OCI-LY3 (cell line): ENCODE results near the gene DHX35.

Experiments
- H2AFZ ChIP-seq: fragments of 200-600, 300-600 bp; shearing (Covaris generic); 2 replicates; pipeline ENCODE4 v1.6.0; 2014; ENCODE audit warnings: antibody characterized with exemption, low read depth, low read length
- H3K27ac ChIP-seq: fragments of 200-600, 300-600 bp; sonication (generic); 2 replicates; pipeline ENCODE4 v1.5.1; 2014; ENCODE audit warnings: mild to moderate bottlenecking, low read length, moderate library complexity, mixed read lengths
- H3K27me3 ChIP-seq: fragments of 200-600, 300-600 bp; sonication (generic); 2 replicates; pipeline ENCODE4 v1.6.1; 2014; ENCODE audit warnings: low read depth, low read length, mixed read lengths
- H3K36me3 ChIP-seq: fragments of 200-600, 300-600 bp; sonication (generic); replicated peaks from 2 replicates; pipeline ENCODE3; 2014; ENCODE audit warnings: low read depth, low read length, mixed read lengths
- H3K4me1 ChIP-seq: fragments of 300-600, 200-600 bp; sonication (generic); 2 replicates; pipeline ENCODE4 v1.6.1; 2014; ENCODE audit warnings: low read length, mixed read lengths
- H3K4me2 ChIP-seq: fragments of 200-600, 300-600 bp; sonication (generic); 2 replicates; pipeline ENCODE4 v1.6.1; 2014; ENCODE audit warnings: low read length, mixed read lengths
- H3K4me3 ChIP-seq: fragments of 300-600, 200-600 bp; sonication (generic); 2 replicates; pipeline ENCODE4 v1.5.1; 2014; ENCODE audit warnings: antibody characterized with exemption, mild to moderate bottlenecking, low read length, moderate library complexity
- H3K79me2 ChIP-seq: fragments of 300-600, 200-600 bp; shearing (Covaris generic); 2 replicates; pipeline ENCODE4 v1.6.1; 2014; ENCODE audit warnings: mild to moderate bottlenecking, low read length, mixed read lengths
- H3K9ac ChIP-seq: fragments of 300-600, 200-600 bp; shearing (Covaris generic); 2 replicates; pipeline ENCODE4 v1.6.0; 2014; ENCODE audit warnings: mild to moderate bottlenecking, low read length, moderate library complexity
- H3K9me3 ChIP-seq: fragments of 200-600, 300-600 bp; shearing (Covaris generic); 2 replicates; pipeline ENCODE4 v1.6.1; 2014; ENCODE audit warnings: low read length, mixed read lengths; ENCODE audit not compliant: insufficient read depth
- H4K20me1 ChIP-seq: fragments of 200-600, 300-600 bp; sonication (generic); 2 replicates; pipeline ENCODE4 v1.6.1; 2016; ENCODE audit warnings: low read length, mixed read lengths; ENCODE audit not compliant: insufficient read depth
- EZH2phosphoT487 ChIP-seq: fragments of 200-600 bp; shearing (Covaris generic); IDR thresholded peaks from 2 replicates; pipeline ENCODE4 v1.6.1; 2018; ENCODE audit warnings: antibody characterized with exemption, mixed run types, low read depth
- TF ChIP-seq, protein P1 (sequence below): fragments of 200-600, 300-600 bp; sonication (generic); IDR thresholded peaks from 2 replicates; pipeline ENCODE4 v1.5.1; 2014; ENCODE audit warnings: antibody characterized with exemption, low read length, low read depth

DHX35 gene

DNA sequence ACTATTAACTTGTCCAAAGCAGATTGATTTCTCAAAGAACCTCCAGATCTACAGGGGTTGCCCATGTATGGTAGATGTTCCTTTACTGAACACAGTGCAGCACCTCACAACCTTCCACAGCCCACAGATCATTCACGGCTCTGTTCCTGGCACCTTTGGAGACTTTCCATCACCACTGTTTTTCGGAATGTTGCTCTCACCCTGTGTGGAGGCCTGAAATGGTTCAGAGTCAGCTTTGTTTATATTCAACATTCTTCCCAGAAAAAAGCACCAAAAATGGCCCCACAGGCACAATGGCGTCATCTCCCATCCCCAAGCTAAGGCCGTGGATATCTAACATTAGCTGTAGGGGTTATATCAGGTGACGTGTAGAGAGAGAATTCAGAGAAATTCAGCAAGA is 74.7 kb downstream of the DHX35 start:
- H3K4me3 ChIP-seq: no peak overlapping the region
- no peaks in the 10 kb centered on the region for H3K4me1 ChIP-seq
- no peaks in the 10 kb centered on the region for H3K27me3 ChIP-seq
- no peak overlapping the region for H2AFZ ChIP-seq
- TF ChIP-seq, protein P1, sequence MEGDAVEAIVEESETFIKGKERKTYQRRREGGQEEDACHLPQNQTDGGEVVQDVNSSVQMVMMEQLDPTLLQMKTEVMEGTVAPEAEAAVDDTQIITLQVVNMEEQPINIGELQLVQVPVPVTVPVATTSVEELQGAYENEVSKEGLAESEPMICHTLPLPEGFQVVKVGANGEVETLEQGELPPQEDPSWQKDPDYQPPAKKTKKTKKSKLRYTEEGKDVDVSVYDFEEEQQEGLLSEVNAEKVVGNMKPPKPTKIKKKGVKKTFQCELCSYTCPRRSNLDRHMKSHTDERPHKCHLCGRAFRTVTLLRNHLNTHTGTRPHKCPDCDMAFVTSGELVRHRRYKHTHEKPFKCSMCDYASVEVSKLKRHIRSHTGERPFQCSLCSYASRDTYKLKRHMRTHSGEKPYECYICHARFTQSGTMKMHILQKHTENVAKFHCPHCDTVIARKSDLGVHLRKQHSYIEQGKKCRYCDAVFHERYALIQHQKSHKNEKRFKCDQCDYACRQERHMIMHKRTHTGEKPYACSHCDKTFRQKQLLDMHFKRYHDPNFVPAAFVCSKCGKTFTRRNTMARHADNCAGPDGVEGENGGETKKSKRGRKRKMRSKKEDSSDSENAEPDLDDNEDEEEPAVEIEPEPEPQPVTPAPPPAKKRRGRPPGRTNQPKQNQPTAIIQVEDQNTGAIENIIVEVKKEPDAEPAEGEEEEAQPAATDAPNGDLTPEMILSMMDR: no peak
- H3K9me3 ChIP-seq: no peaks in the 10 kb centered on the region
- H3K4me2 ChIP-seq: no peak overlapping the region
- H3K27ac ChIP-seq: no peak overlapping the region
- H3K9ac ChIP-seq: no peak overlapping the region
- H3K79me2 ChIP-seq: no peaks in the 10 kb centered on the region
- H4K20me1 ChIP-seq: no peaks in the 10 kb centered on the region
- peaks cover 36% of the 10 kb centered on the region for H3K36me3 ChIP-seq

DNA sequence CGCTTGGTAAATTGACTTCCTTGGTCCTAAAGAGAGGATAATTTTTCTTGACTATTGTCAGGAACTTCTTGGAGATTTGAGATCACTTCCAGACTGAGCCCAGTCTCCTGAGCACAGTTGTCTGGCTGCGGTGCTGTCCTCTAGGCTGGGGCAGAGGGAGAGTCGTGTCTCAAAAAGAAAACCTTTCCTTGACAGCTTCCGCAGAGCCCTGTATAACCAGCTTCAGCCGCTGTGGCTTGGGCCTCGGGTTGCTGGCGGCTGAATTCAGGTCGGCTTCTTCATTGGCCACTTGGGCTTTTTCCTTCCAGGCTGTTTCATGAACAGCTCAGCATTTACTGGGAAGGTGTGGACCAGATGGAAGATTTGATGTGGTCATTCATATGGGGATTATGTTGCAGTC is 75.9 kb downstream of the DHX35 start:
- Histone ChIP-seq H3K36me3 (peaks cover 44% of the 10 kb centered on the region), H3K9ac (no peak overlapping the region), H3K4me1 (no peaks in the 10 kb centered on the region), H3K4me2 (no peak overlapping the region), H3K27me3 (no peaks in the 10 kb centered on the region), H3K4me3 (no peak overlapping the region), H3K9me3 (no peaks in the 10 kb centered on the region), H3K27ac (no peak overlapping the region), H4K20me1 (no peaks in the 10 kb centered on the region), H2AFZ (no peak overlapping the region), H3K79me2 (no peaks in the 10 kb centered on the region)
- TF ChIP-seq, protein P1: no peak
- no peak for TF ChIP-seq EZH2phosphoT487

GRCh38 chr20:39038495-39038894 is 76.4 kb downstream of the DHX35 start:
- no peak overlapping the region for H3K4me2 ChIP-seq
- no peak overlapping the region for H2AFZ ChIP-seq
- peaks cover 45% of the 10 kb centered on the region for H3K36me3 ChIP-seq
- no peak overlapping the region for H3K27ac ChIP-seq
- H3K9me3 ChIP-seq: no peaks in the 10 kb centered on the region
- H3K9ac ChIP-seq: no peak overlapping the region
- no peaks in the 10 kb centered on the region for H3K4me1 ChIP-seq
- no peaks in the 10 kb centered on the region for H4K20me1 ChIP-seq
- TF ChIP-seq, protein P1: no peak
- no peak for TF ChIP-seq EZH2phosphoT487
- no peak overlapping the region for H3K4me3 ChIP-seq
- H3K79me2 ChIP-seq: no peaks in the 10 kb centered on the region
- no peaks in the 10 kb centered on the region for H3K27me3 ChIP-seq

DNA sequence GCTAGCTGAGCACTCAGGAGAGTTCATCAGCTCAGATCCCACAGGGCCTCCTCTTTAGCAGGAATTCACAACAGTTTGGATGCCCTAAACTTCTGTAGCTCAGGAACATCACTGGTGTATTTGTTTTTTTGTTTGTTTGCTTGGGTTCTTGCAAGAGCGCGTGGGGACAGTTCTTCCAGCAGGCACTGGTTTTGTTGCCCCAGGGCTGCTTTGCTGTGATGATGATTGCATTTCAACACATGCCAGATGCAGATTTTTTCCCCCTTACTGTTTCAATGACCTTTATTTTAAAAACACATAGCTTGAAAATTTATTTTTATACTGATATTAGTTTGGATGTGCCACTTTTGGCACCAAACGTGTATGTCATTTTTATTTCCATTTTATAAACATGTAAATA is 77.1 kb downstream of the DHX35 start:
- peaks cover 37% of the 10 kb centered on the region for H3K36me3 ChIP-seq
- H3K9ac ChIP-seq: no peak overlapping the region
- TF ChIP-seq, protein P1: no peak
- no peak for TF ChIP-seq EZH2phosphoT487
- no peaks in the 10 kb centered on the region for H3K27me3 ChIP-seq
- H3K9me3 ChIP-seq: no peaks in the 10 kb centered on the region
- no peaks in the 10 kb centered on the region for H4K20me1 ChIP-seq
- no peak overlapping the region for H2AFZ ChIP-seq
- no peaks in the 10 kb centered on the region for H3K79me2 ChIP-seq
- no peak overlapping the region for H3K27ac ChIP-seq
- H3K4me2 ChIP-seq: no peak overlapping the region
- H3K4me3 ChIP-seq: no peak overlapping the region
- H3K4me1 ChIP-seq: no peaks in the 10 kb centered on the region
